HEK293 (cell line): Measurements from ENCODE around the gene HSF5.

Experiments used
- CTCF ChIA-PET: fragments of 350-600 bp; formaldehyde crosslinking; extraction: SDS; loops from one replicate; lab custom pipeline; 2021; ENCODE audit warnings: antibody characterized with exemption; lab: Yijun Ruan, JAX
- POLR2A ChIA-PET: fragments of 300-600 bp; formaldehyde crosslinking; extraction: SDS; loops from one replicate; lab custom pipeline; 2020; ENCODE audit warnings: antibody characterized with exemption, inconsistent platforms; lab: Yijun Ruan, JAX
- H3K27ac ChIP-seq: fragments of 200-500 bp; sonication (Bioruptor generic); 2 replicates; pipeline ENCODE4 v1.5.1; 2014; ENCODE audit warnings: low read depth, low read length, control low read depth, inconsistent platforms; ENCODE audit errors: extremely low read depth
- H3K36me3 ChIP-seq, 2 experiments: fragments of 200-500 bp in 1 of 2; sonication (Bioruptor generic) in 1 of 2; 1 replicate in 1 of 2; 2 replicates in 1 of 2; pipeline ENCODE4 v1.5.1; 2014 to 2017; ENCODE audit warnings: inconsistent platforms in 2 of 2, low read length in 2 of 2; ENCODE audit not compliant: control insufficient read depth in 2 of 2, insufficient read depth in 1 of 2
- H3K4me1 ChIP-seq: fragments of 200-500 bp; sonication (Bioruptor generic); 2 replicates; pipeline ENCODE4 v1.5.1; 2014; ENCODE audit warnings: mild to moderate bottlenecking, low read length, inconsistent platforms; ENCODE audit not compliant: control insufficient read depth, insufficient read depth
- H3K4me3 ChIP-seq: 2 replicates; pipeline ENCODE4 v1.5.1; 2011; ENCODE audit warnings: low read depth, mild to moderate bottlenecking, control low read depth, low read length, moderate library complexity
- H3K9me3 ChIP-seq: fragments of 200-500 bp; sonication (Bioruptor generic); 2 replicates; pipeline ENCODE4 v1.5.1; 2014; ENCODE audit warnings: low read depth, low read length, inconsistent platforms; ENCODE audit not compliant: control insufficient read depth, insufficient read depth
- GLI4 ChIP-seq: fragments of 450-650 bp; formaldehyde crosslinking; IDR thresholded peaks from 2 replicates; pipeline ENCODE4 v1.5.1; 2016; ENCODE audit warnings: missing biosample characterization, missing genetic modification characterization
- KLF7 ChIP-seq: fragments of 450-650 bp; formaldehyde crosslinking; IDR thresholded peaks from 2 replicates; pipeline ENCODE4 v1.5.1; 2016; ENCODE audit warnings: missing biosample characterization, missing genetic modification characterization, borderline replicate concordance
- MZF1 ChIP-seq: fragments of 450-650 bp; formaldehyde crosslinking; IDR thresholded peaks from 2 replicates; pipeline ENCODE4 v1.5.1; 2017; ENCODE audit warnings: missing biosample characterization, missing genetic modification characterization, borderline replicate concordance
- YY1 ChIP-seq: fragments of 450-650 bp; formaldehyde crosslinking; IDR thresholded peaks from 2 replicates; pipeline ENCODE4 v1.5.1; 2018; ENCODE audit warnings: missing biosample characterization, missing genetic modification characterization
- ZBTB17 ChIP-seq: fragments of 450-650 bp; formaldehyde crosslinking; IDR thresholded peaks from 2 replicates; pipeline ENCODE4 v1.5.1; 2016; ENCODE audit warnings: missing biosample characterization, missing genetic modification characterization
- ZBTB49 ChIP-seq: fragments of 450-650 bp; formaldehyde crosslinking; IDR thresholded peaks from 2 replicates; pipeline ENCODE4 v1.5.1; 2016; ENCODE audit warnings: missing biosample characterization, missing genetic modification characterization, low read depth
- ZBTB7A ChIP-seq: fragments of 450-650 bp; formaldehyde crosslinking; IDR thresholded peaks from 2 replicates; pipeline ENCODE4 v1.5.1; 2016; ENCODE audit warnings: low read depth, missing biosample characterization, missing genetic modification characterization
- ZNF10 ChIP-seq: fragments of 450-650 bp; formaldehyde crosslinking; IDR thresholded peaks from 2 replicates; pipeline ENCODE4 v1.5.1; 2017; ENCODE audit warnings: missing biosample characterization, missing genetic modification characterization
- ZNF132 ChIP-seq: fragments of 450-650 bp; formaldehyde crosslinking; IDR thresholded peaks from 2 replicates; pipeline ENCODE4 v1.5.1; 2017; ENCODE audit warnings: missing biosample characterization, missing genetic modification characterization, borderline replicate concordance
- ZNF155 ChIP-seq: fragments of 450-650 bp; formaldehyde crosslinking; IDR thresholded peaks from 2 replicates; pipeline ENCODE4 v1.5.1; 2016; ENCODE audit warnings: missing biosample characterization, missing genetic modification characterization
- ZNF16 ChIP-seq: fragments of 450-650 bp; formaldehyde crosslinking; IDR thresholded peaks from 2 replicates; pipeline ENCODE4 v1.5.1; 2016; ENCODE audit warnings: low read depth, missing biosample characterization, missing genetic modification characterization
- ZNF26 ChIP-seq: fragments of 450-650 bp; formaldehyde crosslinking; IDR thresholded peaks from 2 replicates; pipeline ENCODE4 v1.5.1; 2016; ENCODE audit warnings: missing biosample characterization, missing genetic modification characterization
- ZNF311 ChIP-seq: fragments of 450-650 bp; formaldehyde crosslinking; IDR thresholded peaks from 2 replicates; pipeline ENCODE4 v1.5.1; 2017; ENCODE audit warnings: missing biosample characterization, missing genetic modification characterization, borderline replicate concordance
- ZNF571 ChIP-seq: fragments of 450-650 bp; formaldehyde crosslinking; IDR thresholded peaks from 2 replicates; pipeline ENCODE4 v1.5.0; 2017; ENCODE audit warnings: missing biosample characterization, missing genetic modification characterization
- ZNF585B ChIP-seq: fragments of 450-650 bp; formaldehyde crosslinking; IDR thresholded peaks from 2 replicates; pipeline ENCODE4 v1.5.1; 2016; ENCODE audit warnings: missing biosample characterization, missing genetic modification characterization
- ZNF621 ChIP-seq: fragments of 450-650 bp; formaldehyde crosslinking; IDR thresholded peaks from 2 replicates; pipeline ENCODE4 v1.5.1; 2017; ENCODE audit warnings: missing biosample characterization, missing genetic modification characterization
- ZNF776 ChIP-seq: fragments of 450-650 bp; formaldehyde crosslinking; IDR thresholded peaks from 2 replicates; pipeline ENCODE4 v1.5.0; 2017; ENCODE audit warnings: missing biosample characterization, missing genetic modification characterization, borderline replicate concordance
- ZNF837 ChIP-seq: fragments of 450-650 bp; formaldehyde crosslinking; IDR thresholded peaks from 2 replicates; pipeline ENCODE4 v1.5.1; 2016; ENCODE audit warnings: missing biosample characterization, missing genetic modification characterization
- ZSCAN18 ChIP-seq: fragments of 450-650 bp; formaldehyde crosslinking; IDR thresholded peaks from 2 replicates; pipeline ENCODE4 v1.5.1; 2016; ENCODE audit warnings: missing biosample characterization, missing genetic modification characterization
- ZXDB ChIP-seq: fragments of 450-650 bp; formaldehyde crosslinking; IDR thresholded peaks from 2 replicates; pipeline ENCODE4 v1.5.1; 2016; ENCODE audit warnings: missing biosample characterization, missing genetic modification characterization
- TF ChIP-seq, protein P1 (sequence below): fragments of 450-650 bp; formaldehyde crosslinking; IDR thresholded peaks from 2 replicates; pipeline ENCODE4 v1.5.0; 2017; ENCODE audit warnings: missing biosample characterization, missing genetic modification characterization, borderline replicate concordance
- TF ChIP-seq, protein P2 (sequence below): fragments of 450-650 bp; formaldehyde crosslinking; IDR thresholded peaks from 2 replicates; pipeline ENCODE4 v1.5.1; 2016; ENCODE audit warnings: missing biosample characterization, missing genetic modification characterization, borderline replicate concordance
- TF ChIP-seq, protein P3 (sequence below): fragments of 450-650 bp; formaldehyde crosslinking; IDR thresholded peaks from 2 replicates; pipeline ENCODE4 v1.5.1; 2016; ENCODE audit warnings: missing biosample characterization, missing genetic modification characterization

Gene HSF5

DNA sequence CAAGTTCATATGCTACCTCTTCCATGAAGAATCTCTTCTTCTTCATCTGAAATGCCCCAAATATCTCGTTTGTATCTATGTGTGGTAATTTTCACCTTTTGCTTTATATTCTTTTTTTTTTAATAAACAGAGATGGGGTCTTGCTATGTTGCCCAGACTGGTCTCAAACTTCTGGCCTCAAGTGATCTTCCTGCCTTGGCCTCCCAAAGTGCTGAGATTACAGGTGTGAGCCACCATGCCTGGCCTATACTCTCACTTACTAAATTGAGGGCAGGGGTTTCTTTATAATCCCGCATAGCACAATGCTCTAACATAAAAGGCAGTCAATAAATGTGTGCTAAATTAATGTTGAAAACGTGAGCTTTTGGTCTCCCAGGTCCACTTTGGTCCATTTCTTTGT lies 101.5 kb downstream of the HSF5 start:
- ChIA-PET POLR2A (interaction anchor here (1.5 kb wide), 1 partner anchor 31 kb away, joined by 4 read pairs; the partner anchor contains the start of gene RNF43), CTCF (interaction anchor here (1.3 to 1.4 kb wide), 2 partner anchors 30 to 61 kb away, joined by 4 to 5 read pairs; partner anchors contain the start of gene RNF43)
- Histone ChIP-seq H3K9me3 (no peaks in the 10 kb centered on the region), H3K36me3 (no peaks in the 10 kb centered on the region), H3K4me1 (peaks cover 46% of the 10 kb centered on the region), H3K4me3 (no peak overlapping the region), H3K27ac (no peak overlapping the region)
- no peak for TF ChIP-seq ZBTB17 (tag by site-specific recombination)
- TF ChIP-seq, protein P1, sequence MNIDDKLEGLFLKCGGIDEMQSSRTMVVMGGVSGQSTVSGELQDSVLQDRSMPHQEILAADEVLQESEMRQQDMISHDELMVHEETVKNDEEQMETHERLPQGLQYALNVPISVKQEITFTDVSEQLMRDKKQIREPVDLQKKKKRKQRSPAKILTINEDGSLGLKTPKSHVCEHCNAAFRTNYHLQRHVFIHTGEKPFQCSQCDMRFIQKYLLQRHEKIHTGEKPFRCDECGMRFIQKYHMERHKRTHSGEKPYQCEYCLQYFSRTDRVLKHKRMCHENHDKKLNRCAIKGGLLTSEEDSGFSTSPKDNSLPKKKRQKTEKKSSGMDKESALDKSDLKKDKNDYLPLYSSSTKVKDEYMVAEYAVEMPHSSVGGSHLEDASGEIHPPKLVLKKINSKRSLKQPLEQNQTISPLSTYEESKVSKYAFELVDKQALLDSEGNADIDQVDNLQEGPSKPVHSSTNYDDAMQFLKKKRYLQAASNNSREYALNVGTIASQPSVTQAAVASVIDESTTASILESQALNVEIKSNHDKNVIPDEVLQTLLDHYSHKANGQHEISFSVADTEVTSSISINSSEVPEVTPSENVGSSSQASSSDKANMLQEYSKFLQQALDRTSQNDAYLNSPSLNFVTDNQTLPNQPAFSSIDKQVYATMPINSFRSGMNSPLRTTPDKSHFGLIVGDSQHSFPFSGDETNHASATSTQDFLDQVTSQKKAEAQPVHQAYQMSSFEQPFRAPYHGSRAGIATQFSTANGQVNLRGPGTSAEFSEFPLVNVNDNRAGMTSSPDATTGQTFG, result no peak
- no peak for TF ChIP-seq ZBTB7A
- TF ChIP-seq ZSCAN18 (tag by site-specific recombination), result no peak
- no peak for TF ChIP-seq ZNF311 (tag by site-specific recombination)
- TF ChIP-seq ZNF776 (tag by site-specific recombination), result no peak
- no peak for TF ChIP-seq ZNF621 (tag by site-specific recombination)
- TF ChIP-seq ZBTB49 (tag by site-specific recombination), result no peak
- no peak for TF ChIP-seq ZNF10
- TF ChIP-seq ZNF16, result no peak
- no peak for TF ChIP-seq ZNF571 (tag by site-specific recombination)

GRCh38 chr17:58385359-58385899 lies 102.8 kb downstream of the HSF5 start:
- no peak overlapping the region for H3K27ac ChIP-seq
- H3K4me1 ChIP-seq, result peaks cover 38% of the 10 kb centered on the region
- H3K36me3 ChIP-seq, result no peaks in the 10 kb centered on the region
- no peaks in the 10 kb centered on the region for H3K9me3 ChIP-seq
- no peak overlapping the region for H3K4me3 ChIP-seq
- ChIA-PET POLR2A (interaction anchor here (1.5 to 1.6 kb wide), 2 partner anchors 32 to 33 kb away, joined by 4 to 6 read pairs; partner anchors contain the start of genes RNF43 and SUPT4H1), CTCF (interaction anchor here (0.6 to 1.4 kb wide), 3 partner anchors 32 to 480 kb away, joined by 3 to 5 read pairs (median 4); partner anchors contain the start of gene RNF43)
- TF ChIP-seq GLI4 (tag by site-specific recombination) (no peak), ZXDB (peak; percentile 24; the same call in 1 of the 2 replicates), ZNF155 (no peak), YY1 (no peak), ZNF311 (tag by site-specific recombination) (no peak), ZNF132 (no peak), ZNF26 (tag by site-specific recombination) (no peak), ZBTB17 (tag by site-specific recombination) (peak; percentile 52; the same call in 1 of the 2 replicates), ZNF585B (tag by site-specific recombination) (peak; percentile 21; the same call in 1 of the 2 replicates), ZNF837 (tag by site-specific recombination) (no peak), KLF7 (no peak), MZF1 (tag by site-specific recombination) (peak; percentile 34; the same call in 1 of the 2 replicates)
- TF ChIP-seq, protein P2, sequence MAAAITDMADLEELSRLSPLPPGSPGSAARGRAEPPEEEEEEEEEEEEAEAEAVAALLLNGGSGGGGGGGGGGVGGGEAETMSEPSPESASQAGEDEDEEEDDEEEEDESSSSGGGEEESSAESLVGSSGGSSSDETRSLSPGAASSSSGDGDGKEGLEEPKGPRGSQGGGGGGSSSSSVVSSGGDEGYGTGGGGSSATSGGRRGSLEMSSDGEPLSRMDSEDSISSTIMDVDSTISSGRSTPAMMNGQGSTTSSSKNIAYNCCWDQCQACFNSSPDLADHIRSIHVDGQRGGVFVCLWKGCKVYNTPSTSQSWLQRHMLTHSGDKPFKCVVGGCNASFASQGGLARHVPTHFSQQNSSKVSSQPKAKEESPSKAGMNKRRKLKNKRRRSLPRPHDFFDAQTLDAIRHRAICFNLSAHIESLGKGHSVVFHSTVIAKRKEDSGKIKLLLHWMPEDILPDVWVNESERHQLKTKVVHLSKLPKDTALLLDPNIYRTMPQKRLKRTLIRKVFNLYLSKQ (tag by site-specific recombination), result no peak
- TF ChIP-seq, protein P3, sequence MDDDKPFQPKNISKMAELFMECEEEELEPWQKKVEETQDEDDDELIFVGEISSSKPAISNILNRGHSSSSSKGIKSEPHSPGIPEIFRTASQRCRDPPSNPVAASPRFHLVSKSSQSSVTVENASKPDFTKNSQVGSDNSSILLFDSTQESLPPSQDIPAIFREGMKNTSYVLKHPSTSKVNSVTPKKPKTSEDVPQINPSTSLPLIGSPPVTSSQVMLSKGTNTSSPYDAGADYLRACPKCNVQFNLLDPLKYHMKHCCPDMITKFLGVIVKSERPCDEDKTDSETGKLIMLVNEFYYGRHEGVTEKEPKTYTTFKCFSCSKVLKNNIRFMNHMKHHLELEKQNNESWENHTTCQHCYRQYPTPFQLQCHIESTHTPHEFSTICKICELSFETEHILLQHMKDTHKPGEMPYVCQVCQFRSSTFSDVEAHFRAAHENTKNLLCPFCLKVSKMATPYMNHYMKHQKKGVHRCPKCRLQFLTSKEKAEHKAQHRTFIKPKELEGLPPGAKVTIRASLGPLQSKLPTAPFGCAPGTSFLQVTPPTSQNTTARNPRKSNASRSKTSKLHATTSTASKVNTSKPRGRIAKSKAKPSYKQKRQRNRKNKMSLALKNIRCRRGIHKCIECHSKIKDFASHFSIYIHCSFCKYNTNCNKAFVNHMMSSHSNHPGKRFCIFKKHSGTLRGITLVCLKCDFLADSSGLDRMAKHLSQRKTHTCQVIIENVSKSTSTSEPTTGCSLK (tag by site-specific recombination), result no peak
